ENCODE data around the gene HADHA. TPM values are rescaled to one million over a fixed set of nuclear protein-coding genes. Genes with fewer than 3 reads are reported as not detected.

Gene HADHA
- total RNA-seq, 1 experiment from 2014 or later: 112 TPM

DNA sequence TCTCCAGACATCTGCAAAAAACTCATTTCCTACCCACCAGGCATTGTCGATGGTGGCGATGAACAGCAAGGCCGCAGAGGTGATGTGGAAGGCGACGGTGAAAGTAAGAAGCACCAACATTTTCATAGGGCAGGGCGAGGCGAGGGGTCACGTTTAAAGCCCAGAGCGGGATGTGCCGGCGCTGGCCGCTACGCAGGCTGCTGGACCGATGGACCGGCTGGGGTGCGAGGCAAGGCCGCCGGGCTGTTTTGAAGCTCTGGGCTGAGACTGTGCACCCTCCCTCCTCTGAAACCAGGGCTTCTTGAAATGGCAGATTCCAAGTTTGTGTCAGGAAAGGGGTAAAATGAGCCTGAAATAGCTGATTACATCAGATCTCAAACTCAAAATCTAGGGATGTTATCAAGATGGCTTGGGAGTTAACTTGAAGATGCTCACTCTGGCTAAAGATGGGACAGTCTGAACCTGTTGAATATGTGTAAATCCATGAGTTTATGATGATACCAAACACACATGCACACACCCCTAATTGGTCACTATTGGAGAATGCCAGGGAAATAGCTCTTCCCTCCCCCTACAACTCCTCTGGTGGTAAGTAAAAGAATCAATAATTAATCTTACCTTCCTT is 103.2 kb downstream of the HADHA start:
- H2BK20ac ChIP-seq (ENCODE audit: low read depth, low read length, poor library complexity, severe bottlenecking): no peak overlapping the region
- no peak overlapping the region for H3K4me3 Mint-ChIP-seq
- no peaks in the 10 kb centered on the region for H3K23me2 ChIP-seq (ENCODE audit: insufficient read length, low read depth, low read length, poor library complexity, severe bottlenecking)
- no peak overlapping the region for H2BK5ac ChIP-seq (ENCODE audit: insufficient read length, low read length)
- H3T11ph ChIP-seq (ENCODE audit: low read length): no peak overlapping the region
- no peaks in the 10 kb centered on the region for H3K79me2 ChIP-seq (ENCODE audit: insufficient read depth, low read length)
- H2AFZ ChIP-seq (ENCODE audit: low read length): no peak overlapping the region
- TF ChIP-seq CTCF (conservative IDR thresholded peaks at IDR 0.05): no peak
- no peak overlapping the region for H2AK5ac ChIP-seq (ENCODE audit: insufficient read length, low read length)
- H3K56ac ChIP-seq (ENCODE audit: insufficient read length, low read depth, low read length): no peak overlapping the region
- no peak for DNase-seq
- peaks cover 6% of the 10 kb centered on the region in 2 experiments for H3K4me1 Mint-ChIP-seq
- H3K27me3 Mint-ChIP-seq (ENCODE audit: low read depth): peaks cover 1% of the 10 kb centered on the region; the same call in 1 of the 2 replicates
- no peak overlapping the region for H2BK120ac ChIP-seq (ENCODE audit: low read depth, low read length, poor library complexity, severe bottlenecking)
- H3K9ac ChIP-seq (ENCODE audit: extremely low read depth, insufficient read length, low read length): no peak overlapping the region
- peak overlapping the region in 1 of 3 experiments; percentile 22; a peak in 1 of 7 replicates for H3K27ac Mint-ChIP-seq
- no peak overlapping the region for H3K4ac ChIP-seq (ENCODE audit: low read depth, low read length)
- no peak overlapping the region for H3K18ac ChIP-seq (ENCODE audit: insufficient read length, low read depth, low read length)
- H3K79me1 ChIP-seq (ENCODE audit: insufficient read depth, low read depth, low read length, poor library complexity, severe bottlenecking): no peaks in the 10 kb centered on the region
- H3K36me3 Mint-ChIP-seq (ENCODE audit: insufficient read depth in 1 of 3, low read depth in 3 of 3): peaks cover 0 to 9% (median 4%) of the 10 kb centered on the region in 3 experiments; a peak in 3 of 7 replicates
- H3K14ac ChIP-seq (ENCODE audit: insufficient read depth, low read length): no peak overlapping the region
- no peaks in the 10 kb centered on the region; the same call in 1 of the 2 replicates for H3K4me1 ChIP-seq (ENCODE audit: insufficient read depth, low read length)
- no peak overlapping the region for H4K91ac ChIP-seq (ENCODE audit: insufficient read length, low read depth, low read length)
- no peak overlapping the region for H3K23ac ChIP-seq (ENCODE audit: insufficient read length, low read depth, low read length)
- H2BK15ac ChIP-seq (ENCODE audit: low read depth, low read length): no peak overlapping the region
- no peak overlapping the region for H4K8ac ChIP-seq (replicated peaks; ENCODE audit: insufficient read length, low read depth, low read length)
- no CpG with 5 or more reads among the region's 18 CpGs for WGBS (ENCODE audit: extremely low coverage, insufficient read length, low lambda C conversion rate)
- no peaks in the 10 kb centered on the region for H3K27me3 ChIP-seq (ENCODE audit: insufficient read depth, low read length)
- no peaks in the 10 kb centered on the region for H3K9me3 Mint-ChIP-seq
- H4K20me1 ChIP-seq (ENCODE audit: control insufficient read depth, insufficient read depth, insufficient read length): no peaks in the 10 kb centered on the region
- H4K5ac ChIP-seq (ENCODE audit: insufficient read length, low read depth, low read length): no peak overlapping the region
- no peak overlapping the region for H3K4me2 ChIP-seq (ENCODE audit: insufficient read depth, insufficient read length, low read length)
- H2BK12ac ChIP-seq (ENCODE audit: insufficient read length, low read depth, low read length): no peak overlapping the region
- H3K27ac ChIP-seq (ENCODE audit: insufficient read length, low read depth, low read length): no peak overlapping the region
- no peaks in the 10 kb centered on the region for H3K9me3 ChIP-seq (ENCODE audit: control insufficient read depth, low read depth, low read length)

Other genes starting within 250 kb of the HADHA start
- 124 and 130 TPM in 2 replicates for gene RAB10, start 210.5 kb downstream of the HADHA start, total RNA-seq (2021)
- gene GAREM2, start 71.5 kb downstream of the HADHA start, total RNA-seq (2021): 14.2 and 14.4 TPM in 2 replicates
- gene HADHB, start 307 bp upstream of the HADHA start, total RNA-seq (2021): 41.3 and 44.2 TPM in 2 replicates
- 41.9 and 43.4 TPM in 2 replicates for gene SELENOI, start 101.5 kb upstream of the HADHA start, total RNA-seq (2021)
- 0.09 and 0.29 TPM in 2 replicates for gene ADGRF3, start 102.2 kb upstream of the HADHA start, total RNA-seq (2021)
- gene DRC1, start 157.3 kb upstream of the HADHA start, total RNA-seq (2021): 0.20 TPM in 1 of 2 replicates, not detected in the other
- 0.15 and 0.35 TPM in 2 replicates for gene OTOF, start 233.5 kb upstream of the HADHA start, total RNA-seq (2021)

Data from H9 (cell line).